NCI-H82 treated with DMSO at 0.1 percent for 48 hours (cell line): ENCODE measurements around the gene PGAP3.

Experiments
- DNase-seq: peaks from one replicate; lab custom pipeline; 2025; ENCODE audit not compliant: unreplicated experiment; lab: John Stamatoyannopoulos, UW

The PGAP3 gene

DNA sequence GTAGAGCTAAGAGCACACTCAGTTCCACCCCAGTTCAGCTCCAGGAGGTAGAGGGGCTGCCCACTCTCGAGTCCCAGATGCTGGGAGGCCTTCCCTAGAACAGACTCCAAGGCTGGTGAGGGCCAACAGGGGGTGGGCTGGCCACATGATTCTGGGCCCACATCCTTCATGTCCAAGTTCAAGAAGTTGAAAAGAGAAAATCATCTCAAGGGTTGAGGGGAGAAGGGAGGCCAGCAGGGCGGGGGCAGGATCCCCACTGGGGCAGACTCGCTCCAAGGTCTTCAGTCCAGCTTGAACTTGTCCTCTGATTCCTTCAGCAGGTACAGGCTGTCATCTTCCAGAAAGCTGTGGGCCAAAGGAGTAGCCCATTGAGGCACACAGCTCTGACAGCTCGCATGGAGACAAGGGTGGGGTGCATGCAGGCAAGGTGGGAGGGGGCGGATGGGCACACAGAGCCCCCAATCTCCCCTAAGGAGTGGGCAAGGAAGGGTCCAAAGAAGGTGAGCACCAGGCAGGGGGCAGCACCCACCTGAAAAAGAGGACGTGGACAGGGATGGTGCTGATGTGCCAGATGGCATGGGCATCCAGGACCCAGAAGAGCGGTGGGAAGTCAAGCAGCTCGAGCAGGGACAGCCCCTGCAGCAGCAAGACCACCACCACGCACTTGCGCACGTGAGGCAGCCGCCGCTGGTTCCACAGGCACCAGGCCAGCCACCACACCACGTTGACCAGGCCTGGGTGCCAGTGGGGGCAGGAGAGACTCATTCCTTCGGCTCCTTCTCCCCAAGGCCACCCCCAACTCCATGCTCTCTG is 15.1 kb downstream of the PGAP3 start:
- no peak for DNase-seq

DNA sequence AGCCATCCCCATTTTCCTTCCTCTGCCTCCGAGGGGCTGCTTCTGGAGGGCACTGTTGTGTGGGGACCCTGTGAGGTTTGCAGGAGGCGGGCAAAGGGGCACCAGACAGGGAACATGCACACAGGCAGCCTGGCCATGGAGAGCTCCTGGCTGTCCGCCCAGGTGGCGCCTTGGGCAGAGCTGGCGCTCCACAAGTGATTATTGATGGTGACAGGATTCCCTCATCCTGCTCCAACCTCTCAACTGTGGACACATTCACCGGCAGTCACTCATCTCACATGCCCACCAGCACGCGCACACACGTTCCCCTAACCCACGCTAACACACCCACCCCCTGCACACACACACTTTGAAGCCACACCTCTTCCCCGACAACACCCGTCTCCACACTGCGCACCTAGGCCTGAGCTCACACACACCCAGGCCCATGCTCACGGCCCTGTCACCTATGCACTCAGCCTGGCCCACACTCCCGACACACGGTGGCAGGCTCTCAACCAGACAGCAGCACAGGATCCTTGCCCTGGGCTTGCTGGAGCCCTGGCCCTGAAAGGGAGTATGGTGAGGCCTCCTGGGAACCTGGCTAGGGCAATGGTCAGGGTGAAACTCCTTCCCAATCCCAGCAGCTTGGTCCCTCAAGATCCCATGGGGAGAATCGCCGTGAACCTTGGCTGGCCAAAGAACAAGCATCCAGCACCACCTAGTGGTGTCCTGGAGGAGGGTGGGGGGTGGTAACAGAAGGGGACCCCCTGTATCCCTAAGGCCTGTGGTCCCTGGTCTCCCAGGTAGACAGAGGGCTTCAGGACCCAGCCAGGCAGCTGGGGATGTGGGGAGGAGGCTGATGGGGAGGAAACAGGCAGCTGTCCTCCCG is 16.0 kb downstream of the PGAP3 start:
- DNase-seq = peak; percentile 40

DNA sequence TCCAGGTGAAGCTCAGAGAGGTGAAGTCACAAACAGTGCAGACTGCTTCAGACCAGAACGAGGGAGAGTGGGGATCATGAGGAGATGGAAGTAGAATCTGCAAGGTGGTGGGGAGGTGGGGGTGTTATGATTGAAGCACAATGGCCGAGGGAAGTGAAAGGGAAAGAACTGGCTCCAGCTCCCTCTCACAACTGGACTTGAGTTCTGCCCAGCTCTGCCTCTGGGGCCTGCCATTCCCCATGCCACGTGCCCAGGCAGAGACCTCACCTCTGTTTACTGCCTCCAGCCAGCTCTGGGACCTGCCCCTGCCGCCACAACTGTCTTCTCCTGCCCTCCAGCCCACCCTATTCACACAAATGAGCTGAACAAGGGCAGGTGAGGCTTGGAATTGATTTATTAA is 17.1 kb downstream of the PGAP3 start:
- no peak for DNase-seq

DNA sequence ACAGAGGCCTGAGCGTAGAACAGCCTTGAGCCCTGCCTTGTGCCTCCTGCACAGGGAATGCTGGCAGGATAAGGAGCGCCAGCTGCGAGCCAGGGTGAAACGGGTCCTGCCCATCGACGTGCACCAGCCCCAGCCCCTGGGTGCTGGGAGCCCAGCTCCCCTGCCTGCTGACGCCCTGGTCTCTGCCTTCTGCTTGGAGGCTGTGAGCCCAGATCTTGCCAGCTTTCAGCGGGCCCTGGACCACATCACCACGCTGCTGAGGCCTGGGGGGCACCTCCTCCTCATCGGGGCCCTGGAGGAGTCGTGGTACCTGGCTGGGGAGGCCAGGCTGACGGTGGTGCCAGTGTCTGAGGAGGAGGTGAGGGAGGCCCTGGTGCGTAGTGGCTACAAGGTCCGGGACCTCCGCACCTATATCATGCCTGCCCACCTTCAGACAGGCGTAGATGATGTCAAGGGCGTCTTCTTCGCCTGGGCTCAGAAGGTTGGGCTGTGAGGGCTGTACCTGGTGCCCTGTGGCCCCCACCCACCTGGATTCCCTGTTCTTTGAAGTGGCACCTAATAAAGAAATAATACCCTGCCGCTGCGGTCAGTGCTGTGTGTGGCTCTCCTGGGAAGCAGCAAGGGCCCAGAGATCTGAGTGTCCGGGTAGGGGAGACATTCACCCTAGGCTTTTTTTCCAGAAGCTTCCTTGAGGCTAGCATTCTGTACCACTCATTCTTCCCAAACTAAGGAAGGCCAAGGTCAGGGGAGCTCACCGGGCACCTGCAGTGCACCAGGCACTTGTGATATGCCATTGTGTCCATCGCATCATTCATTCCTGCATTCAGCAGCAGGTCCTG is 17.7 kb downstream of the PGAP3 start:
- no peak for DNase-seq

DNA sequence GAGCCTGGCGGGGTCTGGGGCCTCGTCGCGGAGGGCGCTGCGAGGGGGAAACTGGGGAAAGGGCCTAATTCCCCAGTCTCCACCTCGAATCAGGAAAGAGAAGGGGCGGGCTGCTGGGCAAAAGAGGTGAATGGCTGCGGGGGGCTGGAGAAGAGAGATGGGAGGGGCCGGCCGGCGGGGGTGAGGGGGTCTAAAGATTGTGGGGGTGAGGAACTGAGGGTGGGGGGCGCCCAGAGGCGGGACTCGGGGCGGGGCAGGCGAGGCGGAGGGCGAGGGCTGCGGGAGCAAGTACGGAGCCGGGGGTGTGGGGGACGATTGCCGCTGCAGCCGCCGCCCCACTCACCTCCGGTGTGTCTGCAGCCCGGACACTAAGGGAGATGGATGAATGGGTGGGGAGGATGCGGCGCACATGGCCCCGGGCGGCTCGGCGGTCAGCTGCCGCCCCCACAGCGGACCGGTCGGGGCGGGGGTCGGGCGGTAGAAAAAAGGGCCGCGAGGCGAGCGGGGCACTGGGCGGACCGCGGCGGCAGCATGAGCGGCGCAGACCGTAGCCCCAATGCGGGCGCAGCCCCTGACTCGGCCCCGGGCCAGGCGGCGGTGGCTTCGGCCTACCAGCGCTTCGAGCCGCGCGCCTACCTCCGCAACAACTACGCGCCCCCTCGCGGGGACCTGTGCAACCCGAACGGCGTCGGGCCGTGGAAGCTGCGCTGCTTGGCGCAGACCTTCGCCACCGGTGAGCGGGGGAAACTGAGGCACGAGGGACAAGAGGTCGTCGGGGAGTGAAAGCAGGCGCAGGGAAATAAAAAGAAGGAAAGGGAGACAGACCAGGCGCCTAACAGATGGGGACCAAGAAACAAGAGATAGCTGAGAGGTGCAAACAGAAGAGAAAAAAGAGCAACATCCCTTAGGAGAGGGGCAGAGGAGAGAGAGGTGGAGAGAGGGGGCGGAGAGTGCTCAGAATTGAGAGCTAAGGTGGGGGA is 19.6 kb downstream of the PGAP3 start, which contains the start of gene PNMT:
Gene PNMT (plus strand): TSS at position 509 of the 980 bp plus-strand sequence. CDS start 23 bp downstream, at position 532.
- peak; percentile 36 for DNase-seq

DNA sequence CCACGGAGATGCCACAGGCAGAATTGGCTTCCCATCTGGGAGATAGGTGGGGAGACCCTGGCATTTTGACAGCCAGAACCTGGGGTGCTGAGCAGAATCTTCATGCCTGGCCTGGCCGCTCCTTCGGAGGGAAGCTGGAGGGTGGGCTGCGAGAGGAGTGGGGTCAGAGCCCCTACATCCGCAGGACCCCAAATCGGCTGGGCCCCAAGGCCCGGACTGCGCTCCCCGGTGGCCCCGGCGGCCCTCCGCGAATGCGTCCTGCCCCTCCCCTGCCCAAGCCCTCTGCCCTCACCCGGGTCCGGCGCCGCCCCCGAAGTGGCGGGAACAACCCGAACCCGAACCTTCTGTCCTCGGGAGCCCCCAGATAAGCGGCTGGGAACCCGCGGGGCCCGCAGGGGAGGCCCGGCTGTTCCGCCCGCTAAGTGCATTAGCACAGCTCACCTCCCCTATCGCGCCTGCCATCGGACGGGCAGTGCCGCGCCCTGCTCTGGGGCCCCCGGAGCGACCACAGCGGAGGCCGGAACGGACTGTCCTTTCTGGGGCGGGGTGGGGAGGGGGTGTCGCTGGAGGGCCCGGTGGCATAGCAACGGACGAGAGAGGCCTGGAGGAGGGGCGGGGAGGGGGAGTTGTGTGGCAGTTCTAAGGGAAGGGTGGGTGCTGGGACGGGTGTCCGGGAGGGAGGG is 20.5 kb downstream of the PGAP3 start:
- DNase-seq = peak; percentile 36

DNA sequence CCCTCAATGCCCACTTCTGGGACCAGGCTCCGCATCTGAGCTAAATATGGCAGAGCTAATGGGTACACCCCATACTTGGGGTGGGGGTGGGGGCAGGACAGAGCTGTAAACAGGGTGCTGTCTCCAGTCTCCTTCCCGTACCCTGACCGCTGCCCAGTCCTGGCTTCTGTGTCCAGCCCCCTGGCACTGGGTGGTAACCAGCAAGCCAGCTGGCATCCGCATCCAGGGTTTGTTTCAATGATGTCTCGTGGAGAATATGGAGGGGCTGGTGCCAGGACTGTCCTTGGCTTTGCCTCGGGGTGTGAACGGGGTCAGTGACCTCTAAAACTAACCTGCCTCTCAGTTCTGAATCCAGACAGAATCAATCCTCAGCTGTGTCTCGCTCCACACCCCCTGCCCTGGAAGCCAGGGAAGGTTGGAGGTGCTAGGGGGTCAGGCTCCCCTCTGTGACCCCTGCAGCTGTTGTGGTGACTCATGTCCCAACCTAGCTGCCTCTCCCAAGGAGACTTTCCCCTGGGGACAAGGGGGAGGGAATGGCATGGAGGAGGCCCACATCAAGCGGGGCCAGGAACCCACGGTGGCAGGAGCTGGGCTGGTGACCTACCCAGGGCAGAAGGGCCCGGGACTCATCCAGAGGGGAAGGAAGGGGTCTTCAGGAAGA is 21.1 kb downstream of the PGAP3 start:
- DNase-seq = no peak

DNA sequence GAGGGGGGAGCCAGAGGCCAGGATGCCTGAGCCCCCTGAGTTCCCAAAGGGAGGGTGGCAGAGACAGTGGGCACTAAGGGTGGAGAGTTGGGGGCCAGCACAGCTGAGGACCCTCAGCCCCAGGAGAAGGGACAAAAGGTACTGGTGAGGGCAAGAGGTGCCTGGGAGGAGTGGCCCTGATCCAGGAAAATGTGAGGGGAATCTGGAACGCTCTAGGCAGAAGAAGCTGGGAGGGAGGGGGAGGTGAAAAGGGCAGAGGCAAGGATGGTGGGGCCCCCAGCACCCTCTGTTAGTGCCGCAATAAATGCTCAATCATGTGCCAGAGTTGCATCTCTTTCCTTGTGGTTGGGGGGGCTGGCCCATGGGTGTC is 21.6 kb downstream of the PGAP3 start:
- no peak for DNase-seq

DNA sequence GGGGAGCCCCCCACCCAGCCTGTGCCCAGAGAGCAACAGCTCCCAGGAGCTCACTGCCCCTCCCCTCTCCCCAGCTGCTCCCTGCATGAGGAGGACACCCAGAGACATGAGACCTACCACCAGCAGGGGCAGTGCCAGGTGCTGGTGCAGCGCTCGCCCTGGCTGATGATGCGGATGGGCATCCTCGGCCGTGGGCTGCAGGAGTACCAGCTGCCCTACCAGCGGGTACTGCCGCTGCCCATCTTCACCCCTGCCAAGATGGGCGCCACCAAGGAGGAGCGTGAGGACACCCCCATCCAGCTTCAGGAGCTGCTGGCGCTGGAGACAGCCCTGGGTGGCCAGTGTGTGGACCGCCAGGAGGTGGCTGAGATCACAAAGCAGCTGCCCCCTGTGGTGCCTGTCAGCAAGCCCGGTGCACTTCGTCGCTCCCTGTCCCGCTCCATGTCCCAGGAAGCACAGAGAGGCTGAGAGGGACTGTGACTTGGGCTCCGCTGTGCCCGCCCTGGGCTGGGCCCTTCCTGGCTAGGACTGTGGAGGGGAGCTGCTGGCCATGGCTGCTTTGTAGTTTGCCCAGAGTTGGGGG is 22.1 kb downstream of the PGAP3 start:
- DNase-seq = no peak

DNA sequence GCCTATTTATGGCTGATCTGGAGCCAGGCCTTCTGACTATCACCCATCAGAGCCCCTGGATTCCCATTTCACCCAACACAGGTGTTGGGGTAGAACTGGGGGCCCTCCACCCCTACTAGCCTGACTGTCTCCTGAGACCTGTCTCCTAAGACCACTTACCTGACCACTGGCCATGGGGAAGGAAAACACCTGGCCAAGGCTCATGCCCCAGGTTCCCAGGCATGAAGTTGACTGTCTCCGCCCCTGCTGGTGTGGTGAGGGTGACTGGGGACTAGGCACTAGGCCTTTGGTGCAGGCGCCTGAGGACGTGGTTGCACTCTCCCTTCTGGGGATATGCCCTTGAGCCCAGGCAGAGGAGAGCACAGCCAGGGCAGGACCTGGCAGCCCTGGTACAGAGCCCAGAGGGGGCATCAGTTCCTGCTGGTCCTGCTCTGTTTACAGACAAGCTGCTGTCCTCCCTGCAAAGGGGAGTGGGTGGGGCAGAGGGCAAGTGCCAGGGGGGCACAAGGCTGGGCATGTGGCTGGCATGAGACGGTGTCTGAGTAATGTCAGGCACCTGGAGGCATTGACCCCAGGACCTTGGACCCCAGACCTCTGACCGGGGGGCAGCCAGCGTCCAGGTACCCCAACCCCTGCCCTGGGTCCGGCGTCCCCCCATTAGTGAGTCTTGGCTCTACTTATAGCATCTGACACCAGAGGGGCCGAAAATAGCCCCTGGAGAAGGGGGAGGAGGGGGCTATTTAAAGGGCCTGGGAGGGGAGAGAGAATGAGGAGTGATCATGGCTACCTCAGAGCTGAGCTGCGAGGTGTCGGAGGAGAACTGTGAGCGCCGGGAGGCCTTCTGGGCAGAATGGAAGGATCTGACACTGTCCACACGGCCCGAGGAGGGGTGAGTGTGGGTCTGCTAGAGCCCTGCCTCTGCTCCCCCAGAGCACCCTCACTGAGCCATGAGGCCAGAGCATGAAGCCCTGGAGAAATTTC is 23.0 kb downstream of the PGAP3 start, which contains the start of gene TCAP:
Gene TCAP (plus strand): TSS at position 769 of the 981 bp plus-strand sequence. CDS start 11 bp downstream, at position 780.
- DNase-seq = no peak

DNA sequence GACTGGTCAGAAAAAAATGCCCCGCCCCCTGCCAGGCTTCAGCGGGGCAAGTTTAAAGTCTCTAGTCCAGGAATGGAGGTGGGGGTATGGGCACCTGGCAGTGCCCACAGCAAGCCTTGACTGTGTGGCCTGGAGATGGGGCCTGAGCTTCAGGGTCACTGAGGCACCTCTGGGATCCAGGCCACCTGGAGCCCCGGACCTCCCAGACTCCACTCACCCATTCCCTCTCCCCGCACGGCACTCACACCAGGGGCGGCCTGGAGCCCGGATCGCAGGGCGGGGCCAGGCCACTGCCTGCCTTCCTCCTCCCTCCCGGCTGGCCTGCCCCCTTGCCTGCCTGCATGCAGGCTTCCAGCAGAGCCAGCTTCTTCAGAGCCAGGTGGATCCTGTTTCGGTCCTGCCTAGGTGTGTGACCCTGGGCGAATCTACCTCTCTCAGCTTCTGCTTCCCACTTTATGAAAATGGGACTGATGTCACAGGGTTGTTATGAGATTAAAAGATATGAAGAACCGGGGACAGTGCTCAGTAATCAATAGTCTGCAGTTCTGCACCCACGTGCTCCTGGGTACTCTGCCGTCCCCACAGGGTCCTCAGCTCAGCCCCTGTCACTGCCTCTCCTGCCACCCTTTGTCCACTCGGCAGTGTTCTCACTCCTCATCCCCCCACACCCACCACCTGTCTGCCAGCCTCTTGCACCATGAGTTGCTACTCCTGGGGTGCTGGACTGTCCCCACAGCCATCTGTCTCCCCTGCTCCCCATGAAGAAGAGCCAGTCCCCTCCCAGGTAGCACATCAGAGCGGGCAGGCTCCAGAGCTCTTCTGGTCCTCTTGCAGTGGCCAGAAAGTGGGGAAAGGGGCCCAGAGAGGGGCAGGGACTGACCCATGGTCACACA is 23.9 kb downstream of the PGAP3 start:
- no peak for DNase-seq

DNA sequence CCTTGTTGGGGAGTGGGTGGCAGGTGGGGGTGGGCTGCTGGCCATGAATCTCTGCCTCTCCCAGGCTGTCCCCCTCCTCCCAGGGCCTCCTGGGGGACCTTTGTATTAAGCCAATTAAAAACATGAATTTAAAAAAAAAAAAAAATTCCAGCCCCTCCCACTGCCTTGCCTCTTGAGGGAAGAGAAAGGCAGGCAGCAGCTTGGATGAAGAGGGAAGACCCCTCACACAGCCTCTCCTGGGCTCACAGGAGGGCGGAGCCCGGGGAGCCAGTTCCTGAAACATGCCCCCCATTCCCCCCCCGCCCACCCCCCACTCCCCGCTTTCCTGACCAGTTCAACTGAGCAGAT is 24.5 kb downstream of the PGAP3 start:
- DNase-seq = no peak

DNA sequence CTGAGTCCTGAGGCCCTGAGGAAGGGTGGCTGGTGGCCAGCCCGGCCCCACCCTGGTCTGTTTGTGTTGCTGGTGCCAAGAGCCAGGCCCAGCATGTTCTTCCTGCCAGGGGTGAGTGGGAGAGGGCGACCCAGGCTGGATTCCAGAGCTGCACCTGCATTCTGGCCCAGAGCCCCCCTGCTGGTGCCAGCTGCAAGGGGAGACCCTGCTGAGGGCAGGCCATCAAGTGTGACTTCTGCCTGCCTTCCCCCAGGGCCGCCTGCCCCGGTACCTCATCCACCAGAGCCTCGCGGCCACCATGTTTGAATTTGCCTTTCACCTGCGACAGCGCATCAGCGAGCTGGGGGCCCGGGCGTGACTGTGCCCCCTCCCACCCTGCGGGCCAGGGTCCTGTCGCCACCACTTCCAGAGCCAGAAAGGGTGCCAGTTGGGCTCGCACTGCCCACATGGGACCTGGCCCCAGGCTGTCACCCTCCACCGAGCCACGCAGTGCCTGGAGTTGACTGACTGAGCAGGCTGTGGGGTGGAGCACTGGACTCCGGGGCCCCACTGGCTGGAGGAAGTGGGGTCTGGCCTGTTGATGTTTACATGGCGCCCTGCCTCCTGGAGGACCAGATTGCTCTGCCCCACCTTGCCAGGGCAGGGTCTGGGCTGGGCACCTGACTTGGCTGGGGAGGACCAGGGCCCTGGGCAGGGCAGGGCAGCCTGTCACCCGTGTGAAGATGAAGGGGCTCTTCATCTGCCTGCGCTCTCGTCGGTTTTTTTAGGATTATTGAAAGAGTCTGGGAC is 25.1 kb downstream of the PGAP3 start:
- DNase-seq = no peak

DNA sequence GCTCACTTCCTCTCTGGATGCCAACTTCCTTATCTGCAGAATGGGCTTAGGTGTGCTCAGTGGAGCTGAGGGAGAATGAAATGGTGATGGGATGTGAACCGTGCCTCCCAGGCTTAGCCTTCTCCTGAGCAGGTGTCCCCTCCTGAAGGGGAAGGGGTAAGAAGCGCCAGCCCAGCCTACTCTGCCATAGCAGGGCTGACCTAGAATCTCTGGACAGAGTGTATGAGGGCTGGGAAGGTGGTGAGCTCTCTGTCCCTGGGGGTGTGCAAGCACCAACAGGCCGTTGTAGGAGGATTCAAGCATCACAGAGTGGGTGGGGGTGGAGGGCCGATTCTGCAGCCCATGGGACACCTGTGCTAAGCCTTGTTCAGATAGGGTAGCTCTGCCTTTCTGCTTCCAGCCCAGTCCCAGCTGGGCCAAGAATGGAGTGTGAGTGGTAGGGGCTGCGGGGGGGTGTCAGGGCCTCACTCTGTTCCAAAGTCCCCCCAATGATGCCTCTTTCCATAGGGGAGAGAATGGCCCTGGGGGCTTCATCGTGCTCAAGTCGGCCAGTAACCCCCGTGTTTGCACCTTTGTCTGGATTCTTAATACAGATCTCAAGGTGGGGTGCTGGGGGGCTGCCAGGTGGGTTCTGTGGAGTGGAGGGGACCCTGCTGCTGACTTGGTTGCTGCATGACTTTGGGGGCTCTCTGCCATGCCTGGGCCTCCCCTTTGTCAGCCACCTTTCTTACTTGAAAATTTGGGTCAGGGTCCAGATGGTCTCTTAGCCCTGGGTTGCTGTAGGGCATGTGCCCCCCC is 25.9 kb downstream of the PGAP3 start:
- no peak for DNase-seq
